HEK293 (cell line): ENCODE measurements around the gene PPIE.

Source experiments
- CTCF ChIA-PET: fragments of 350-600 bp; formaldehyde crosslinking; extraction: SDS; loops from one replicate; lab custom pipeline; 2021; ENCODE audit warnings: antibody characterized with exemption; lab: Yijun Ruan, JAX
- POLR2A ChIA-PET: fragments of 300-600 bp; formaldehyde crosslinking; extraction: SDS; loops from one replicate; lab custom pipeline; 2020; ENCODE audit warnings: antibody characterized with exemption, inconsistent platforms; lab: Yijun Ruan, JAX
- H3K27ac ChIP-seq: fragments of 200-500 bp; sonication (Bioruptor generic); 2 replicates; pipeline ENCODE4 v1.5.1; 2014; ENCODE audit warnings: low read depth, low read length, control low read depth, inconsistent platforms; ENCODE audit errors: extremely low read depth
- H3K36me3 ChIP-seq, 2 experiments: fragments of 200-500 bp in 1 of 2; sonication (Bioruptor generic) in 1 of 2; 1 replicate in 1 of 2; 2 replicates in 1 of 2; pipeline ENCODE4 v1.5.1; 2014 to 2017; ENCODE audit warnings: inconsistent platforms in 2 of 2, low read length in 2 of 2; ENCODE audit not compliant: control insufficient read depth in 2 of 2, insufficient read depth in 1 of 2
- H3K4me1 ChIP-seq: fragments of 200-500 bp; sonication (Bioruptor generic); 2 replicates; pipeline ENCODE4 v1.5.1; 2014; ENCODE audit warnings: mild to moderate bottlenecking, low read length, inconsistent platforms; ENCODE audit not compliant: control insufficient read depth, insufficient read depth
- H3K4me3 ChIP-seq: 2 replicates; pipeline ENCODE4 v1.5.1; 2011; ENCODE audit warnings: low read depth, mild to moderate bottlenecking, control low read depth, low read length, moderate library complexity
- H3K9me3 ChIP-seq: fragments of 200-500 bp; sonication (Bioruptor generic); 2 replicates; pipeline ENCODE4 v1.5.1; 2014; ENCODE audit warnings: low read depth, low read length, inconsistent platforms; ENCODE audit not compliant: control insufficient read depth, insufficient read depth
- ATF2 ChIP-seq: fragments of 450-650 bp; formaldehyde crosslinking; IDR thresholded peaks from 2 replicates; pipeline ENCODE4 v1.5.1; 2016; ENCODE audit warnings: missing biosample characterization, missing genetic modification characterization, low read depth
- HOXD13 ChIP-seq: sonication (generic); formaldehyde crosslinking; IDR thresholded peaks from 2 replicates; pipeline ENCODE4 v1.8.0; 2022; ENCODE audit warnings: missing genetic modification reagents, borderline replicate concordance
- TSHZ1 ChIP-seq: fragments of 450-650 bp; formaldehyde crosslinking; IDR thresholded peaks from 2 replicates; pipeline ENCODE4 v1.5.1; 2016; ENCODE audit warnings: missing biosample characterization, missing genetic modification characterization, borderline replicate concordance
- ZFP41 ChIP-seq: fragments of 450-650 bp; formaldehyde crosslinking; IDR thresholded peaks from 2 replicates; pipeline ENCODE4 v1.5.1; 2016; ENCODE audit warnings: missing biosample characterization, missing genetic modification characterization, borderline replicate concordance
- ZNF157 ChIP-seq: fragments of 450-650 bp; formaldehyde crosslinking; IDR thresholded peaks from 2 replicates; pipeline ENCODE4 v1.5.1; 2016; ENCODE audit warnings: missing biosample characterization, missing genetic modification characterization
- ZNF211 ChIP-seq: fragments of 450-650 bp; formaldehyde crosslinking; IDR thresholded peaks from 2 replicates; pipeline ENCODE4 v1.5.1; 2016; ENCODE audit warnings: low read depth, missing biosample characterization, missing genetic modification characterization
- ZNF311 ChIP-seq: fragments of 450-650 bp; formaldehyde crosslinking; IDR thresholded peaks from 2 replicates; pipeline ENCODE4 v1.5.1; 2017; ENCODE audit warnings: missing biosample characterization, missing genetic modification characterization, borderline replicate concordance
- ZNF335 ChIP-seq: fragments of 450-650 bp; formaldehyde crosslinking; conservative IDR thresholded peaks from 2 replicates; pipeline ENCODE4 v1.5.1; 2016; ENCODE audit warnings: missing biosample characterization, missing genetic modification characterization
- ZNF518A ChIP-seq: fragments of 450-650 bp; formaldehyde crosslinking; conservative IDR thresholded peaks from 2 replicates; pipeline ENCODE4 v1.5.1; 2016; ENCODE audit warnings: low read depth, missing biosample characterization, missing genetic modification characterization
- ZNF548 ChIP-seq: fragments of 450-650 bp; formaldehyde crosslinking; IDR thresholded peaks from 2 replicates; pipeline ENCODE4 v1.5.1; 2016; ENCODE audit warnings: missing biosample characterization, missing genetic modification characterization
- ZNF560 ChIP-seq: fragments of 450-650 bp; formaldehyde crosslinking; IDR thresholded peaks from 2 replicates; pipeline ENCODE4 v1.5.1; 2017; ENCODE audit warnings: missing biosample characterization, missing genetic modification characterization, borderline replicate concordance
- ZNF704 ChIP-seq: fragments of 450-650 bp; formaldehyde crosslinking; IDR thresholded peaks from 2 replicates; pipeline ENCODE4 v1.5.1; 2016; ENCODE audit warnings: missing biosample characterization, missing genetic modification characterization
- ZSCAN16 ChIP-seq: fragments of 450-650 bp; formaldehyde crosslinking; IDR thresholded peaks from 2 replicates; pipeline ENCODE4 v1.5.1; 2016; ENCODE audit warnings: missing biosample characterization, missing genetic modification characterization
- ZSCAN30 ChIP-seq: fragments of 450-650 bp; IDR thresholded peaks from 2 replicates; pipeline ENCODE4 v1.5.1; 2018; ENCODE audit warnings: missing biosample characterization, mild to moderate bottlenecking, missing genetic modification characterization, moderate library complexity

Gene PPIE

GRCh38 chr1:39701049-39701439 lies 37.6 kb upstream of the PPIE start (continued):
- TF ChIP-seq ZSCAN16 (tag by site-specific recombination) (no peak), ZNF311 (tag by site-specific recombination) (no peak), ZNF548 (tag by site-specific recombination) (no peak), TSHZ1 (no peak), HOXD13 (CRISPR knock-in tag) (no peak)

- CTCF ChIA-PET, result interaction anchor here (0.6 to 3.9 kb wide), 5 partner anchors 11 to 1342 kb away, joined by 3 to 41 read pairs (median 4); no protein-coding TSS in a partner anchor
- TF ChIP-seq ZNF518A (tag by site-specific recombination), result no peak
- no peak for TF ChIP-seq ZNF560 (tag by site-specific recombination)
- TF ChIP-seq ZNF157 (tag by site-specific recombination), result no peak
- TF ChIP-seq ZNF211, result no peak
- TF ChIP-seq ZSCAN30 (tag by site-specific recombination), result no peak
- no peak for TF ChIP-seq ZNF704 (tag by site-specific recombination)
- TF ChIP-seq ATF2 (tag by site-specific recombination), result no peak
- TF ChIP-seq ZFP41 (tag by site-specific recombination), result no peak
- TF ChIP-seq ZNF335 (tag by site-specific recombination), result no peak
These were observed 33.9 kb upstream of the PPIE start for GRCh38 chr1:39704757-39705156.

More at GRCh38 chr1:39704757-39705156, 33.9 kb upstream of the PPIE start:
- Histone ChIP-seq H3K36me3 (no peaks in the 10 kb centered on the region), H3K4me3 (no peak overlapping the region), H3K4me1 (no peaks in the 10 kb centered on the region), H3K27ac (no peak overlapping the region), H3K9me3 (no peaks in the 10 kb centered on the region)
- POLR2A ChIA-PET, result no interaction called here
